ENCODE measurements around the gene HK1.

Gene HK1

DNA sequence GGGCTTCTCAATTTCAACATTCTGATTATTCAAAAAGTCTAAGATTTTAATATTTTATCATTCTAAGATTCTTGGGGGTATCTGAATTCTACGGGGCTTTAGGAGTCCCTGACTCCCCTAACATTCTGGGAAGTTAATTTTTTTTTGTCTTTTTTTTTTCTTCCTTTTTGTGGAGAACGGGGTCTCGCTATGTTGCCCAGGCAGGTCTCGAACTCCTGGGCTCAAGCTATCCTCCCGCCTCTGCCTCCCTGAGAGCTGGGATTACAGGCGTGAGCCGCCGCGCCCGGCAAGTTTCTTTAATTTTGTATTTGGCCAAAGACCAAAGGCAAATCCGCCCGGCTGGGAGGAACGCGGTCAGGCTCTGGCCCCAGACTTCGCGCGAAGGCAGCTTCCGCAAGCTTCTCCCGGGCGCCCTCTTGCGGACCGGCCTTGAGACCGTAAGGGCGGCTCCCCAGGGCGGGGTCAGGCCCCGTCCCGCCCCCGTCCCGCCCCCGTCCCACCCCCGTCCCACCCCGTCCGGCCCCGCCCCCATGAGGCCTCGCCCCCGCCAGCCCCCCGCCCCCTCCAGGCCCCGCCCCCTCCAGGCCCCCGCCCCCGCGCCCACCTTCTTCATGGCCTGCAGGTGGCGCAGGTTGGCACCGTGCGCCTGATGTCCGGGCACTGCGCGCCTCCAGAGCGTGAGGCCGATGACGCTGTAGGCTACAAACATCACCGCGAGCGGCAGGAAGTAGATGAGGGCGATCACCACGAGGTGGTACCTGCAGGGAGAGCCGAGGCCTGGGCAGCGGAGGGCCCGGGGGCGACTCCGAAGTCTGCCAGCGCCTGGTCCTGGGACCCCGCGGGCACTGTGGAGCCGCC, 130.3 kb downstream of the HK1 start:
- Histone ChIP-seq H3K36me3 (ENCODE audit: control insufficient read depth, insufficient read depth, low read length) (no peaks in the 10 kb centered on the region), H3K9me3 (ENCODE audit: control insufficient read depth, low read length) (no peaks in the 10 kb centered on the region), H3K4me1 (ENCODE audit: control insufficient read depth, insufficient read depth, low read length) (peaks cover 17% of the 10 kb centered on the region), H3K4me3 (ENCODE audit: insufficient read depth, low read depth, low read length) (peak overlapping the region; percentile 31), H3K27ac (ENCODE audit: insufficient read depth, low read depth, low read length, poor library complexity, severe bottlenecking) (no peak overlapping the region), H3K27me3 (ENCODE audit: control insufficient read depth, insufficient read depth, low read length, poor library complexity, severe bottlenecking) (peaks cover 5% of the 10 kb centered on the region)
- WGBS, 2 experiments, result 7 to 8% methylated on average over 58 to 60 of the region's 64 CpGs

DNA sequence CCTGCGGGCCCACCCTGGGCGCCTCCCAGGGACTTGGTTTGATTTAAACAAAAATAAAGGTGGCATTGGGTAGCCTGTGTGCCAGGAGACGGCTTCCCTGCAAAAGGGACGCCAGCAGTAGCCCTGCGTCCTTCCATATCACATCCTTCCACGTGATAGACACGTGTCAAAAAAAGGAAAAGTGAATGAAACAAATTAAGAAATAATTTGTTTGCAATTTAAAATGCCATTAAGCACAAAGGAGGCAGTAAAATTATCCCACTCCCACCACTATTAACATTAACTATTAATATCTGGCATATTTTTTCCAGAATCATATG, 130.8 kb downstream of the HK1 start:
- no peak overlapping the region for H3K27ac ChIP-seq (ENCODE audit: insufficient read depth, low read depth, low read length, poor library complexity, severe bottlenecking)
- peak overlapping the region; percentile 31 for H3K4me3 ChIP-seq (ENCODE audit: insufficient read depth, low read depth, low read length)
- no peaks in the 10 kb centered on the region for H3K36me3 ChIP-seq (ENCODE audit: control insufficient read depth, insufficient read depth, low read length)
- WGBS, 2 experiments, result 56 to 65% methylated on average over 5 to 7 of the region's 7 CpGs
- peaks cover 5% of the 10 kb centered on the region for H3K27me3 ChIP-seq (ENCODE audit: control insufficient read depth, insufficient read depth, low read length, poor library complexity, severe bottlenecking)
- H3K9me3 ChIP-seq (ENCODE audit: control insufficient read depth, low read length), result no peaks in the 10 kb centered on the region
- peaks cover 17% of the 10 kb centered on the region for H3K4me1 ChIP-seq (ENCODE audit: control insufficient read depth, insufficient read depth, low read length)

DNA sequence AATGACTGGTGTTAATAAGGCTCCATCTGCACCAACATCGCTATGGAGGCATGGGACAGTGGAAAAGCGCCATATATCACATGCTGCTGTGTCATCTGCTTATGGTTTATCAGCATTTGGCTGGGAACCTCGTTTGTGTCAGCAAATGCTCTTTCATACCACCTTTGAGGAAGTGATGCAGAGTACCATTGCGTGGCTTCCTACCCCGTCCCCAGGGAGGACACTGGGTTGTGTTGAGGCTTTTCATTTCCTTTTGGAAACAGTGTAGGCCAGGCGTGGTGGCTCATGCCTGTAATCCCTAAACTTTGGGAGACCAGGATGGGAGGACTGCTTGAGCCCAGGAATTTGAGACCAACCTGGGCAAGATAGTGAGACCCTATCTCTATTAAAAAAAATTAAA, 131.7 kb downstream of the HK1 start:
- 88 to 92% methylated on average over 6 of the region's 6 CpGs for WGBS, 2 experiments
- H3K4me3 ChIP-seq (ENCODE audit: insufficient read depth, low read depth, low read length), result no peak overlapping the region

DNA sequence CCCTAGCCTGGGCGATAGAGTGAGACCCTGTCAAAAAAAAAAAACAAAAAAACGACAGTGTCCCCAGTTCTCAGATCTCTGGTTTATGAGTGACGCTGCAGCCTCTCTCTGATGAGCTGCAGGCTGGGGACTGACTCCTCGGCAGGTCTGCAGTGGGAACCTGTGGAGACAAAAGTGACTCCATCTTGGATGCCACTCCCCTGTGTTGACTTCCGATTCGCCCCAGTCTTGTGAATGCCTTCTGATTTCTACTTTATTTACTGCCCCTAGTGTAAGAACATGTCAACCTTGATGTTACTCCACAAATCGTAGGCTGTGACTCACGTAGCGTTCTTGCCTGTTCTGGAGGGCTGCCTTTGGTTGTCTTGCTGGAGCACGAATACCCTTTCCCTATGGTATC, 132.2 kb downstream of the HK1 start:
- Histone ChIP-seq H3K4me1 (ENCODE audit: control insufficient read depth, insufficient read depth, low read length) (peaks cover 10% of the 10 kb centered on the region), H3K4me3 (ENCODE audit: insufficient read depth, low read depth, low read length) (no peak overlapping the region), H3K27me3 (ENCODE audit: control insufficient read depth, insufficient read depth, low read length, poor library complexity, severe bottlenecking) (peaks cover 5% of the 10 kb centered on the region), H3K36me3 (ENCODE audit: control insufficient read depth, insufficient read depth, low read length) (no peaks in the 10 kb centered on the region), H3K27ac (ENCODE audit: insufficient read depth, low read depth, low read length, poor library complexity, severe bottlenecking) (no peak overlapping the region), H3K9me3 (ENCODE audit: control insufficient read depth, low read length) (no peaks in the 10 kb centered on the region)
- WGBS, 2 experiments, result 92 to 93% methylated on average over 10 of the region's 10 CpGs

More for the DNA sequence above, 131.7 kb downstream of the HK1 start:
- Histone ChIP-seq H3K36me3 (ENCODE audit: control insufficient read depth, insufficient read depth, low read length) (no peaks in the 10 kb centered on the region), H3K4me1 (ENCODE audit: control insufficient read depth, insufficient read depth, low read length) (peaks cover 11% of the 10 kb centered on the region), H3K9me3 (ENCODE audit: control insufficient read depth, low read length) (no peaks in the 10 kb centered on the region), H3K27me3 (ENCODE audit: control insufficient read depth, insufficient read depth, low read length, poor library complexity, severe bottlenecking) (peaks cover 5% of the 10 kb centered on the region), H3K27ac (ENCODE audit: insufficient read depth, low read depth, low read length, poor library complexity, severe bottlenecking) (no peak overlapping the region)

DNA sequence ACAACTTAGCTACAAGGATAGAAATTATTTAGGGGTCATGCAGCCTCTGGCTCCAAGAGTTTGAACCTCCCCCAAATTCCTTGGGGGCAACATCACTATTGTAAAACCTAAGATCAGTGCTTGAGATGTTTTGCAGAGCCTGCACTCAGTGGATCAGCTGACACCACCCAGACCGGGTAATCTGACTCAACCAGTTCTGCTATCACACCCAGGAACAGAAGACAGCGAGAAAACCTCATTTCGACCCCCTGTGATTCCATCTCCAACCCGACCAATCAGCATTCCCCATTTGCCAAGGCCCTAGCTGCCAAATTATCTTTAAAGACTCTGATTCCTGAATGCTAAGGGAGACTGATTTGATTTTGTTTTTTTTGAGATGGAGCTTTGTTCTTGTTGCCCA, 133.2 kb downstream of the HK1 start:
- WGBS, 2 experiments, result 86 to 89% methylated on average over 4 of the region's 4 CpGs
- Histone ChIP-seq H3K4me1 (ENCODE audit: control insufficient read depth, insufficient read depth, low read length) (peaks cover 6% of the 10 kb centered on the region), H3K4me3 (ENCODE audit: insufficient read depth, low read depth, low read length) (no peak overlapping the region), H3K27ac (ENCODE audit: insufficient read depth, low read depth, low read length, poor library complexity, severe bottlenecking) (no peak overlapping the region), H3K27me3 (ENCODE audit: control insufficient read depth, insufficient read depth, low read length, poor library complexity, severe bottlenecking) (peaks cover 5% of the 10 kb centered on the region), H3K36me3 (ENCODE audit: control insufficient read depth, insufficient read depth, low read length) (no peaks in the 10 kb centered on the region), H3K9me3 (ENCODE audit: control insufficient read depth, low read length) (no peaks in the 10 kb centered on the region)

DNA sequence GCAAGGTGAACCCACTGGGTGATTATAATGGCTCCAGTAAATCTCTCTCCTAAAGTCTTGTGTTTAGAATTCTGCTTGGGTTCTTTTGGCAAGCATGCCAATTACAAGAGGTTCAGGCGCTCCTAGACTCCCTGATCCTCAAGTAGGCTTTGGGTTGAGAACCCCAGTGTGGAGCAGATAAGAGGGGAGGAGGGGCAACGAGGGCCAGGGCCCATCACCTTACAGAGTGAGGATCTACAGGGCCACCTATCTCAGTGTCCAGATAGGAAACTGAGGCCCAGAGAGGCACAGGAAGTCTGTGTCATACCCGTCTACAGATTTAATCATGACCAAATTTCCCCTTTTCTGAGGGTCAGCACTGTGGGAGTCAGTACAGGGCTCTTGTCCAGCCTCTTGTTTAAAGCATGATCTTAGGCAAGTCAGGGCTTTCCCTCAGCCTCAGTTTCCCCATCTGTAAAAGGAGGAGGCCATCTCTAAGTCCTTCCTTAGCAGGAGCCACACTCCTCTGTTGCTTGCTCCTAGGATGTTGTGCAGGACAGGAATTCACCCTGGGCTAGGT, 134.0 kb downstream of the HK1 start:
- H3K4me3 ChIP-seq (ENCODE audit: insufficient read depth, low read depth, low read length), result no peak overlapping the region
- peaks cover 5% of the 10 kb centered on the region for H3K27me3 ChIP-seq (ENCODE audit: control insufficient read depth, insufficient read depth, low read length, poor library complexity, severe bottlenecking)
- H3K27ac ChIP-seq (ENCODE audit: insufficient read depth, low read depth, low read length, poor library complexity, severe bottlenecking), result no peak overlapping the region
- no peaks in the 10 kb centered on the region for H3K36me3 ChIP-seq (ENCODE audit: control insufficient read depth, insufficient read depth, low read length)
- 85 to 95% methylated on average over 3 of the region's 3 CpGs for WGBS, 2 experiments
- H3K4me1 ChIP-seq (ENCODE audit: control insufficient read depth, insufficient read depth, low read length), result no peaks in the 10 kb centered on the region
- H3K9me3 ChIP-seq (ENCODE audit: control insufficient read depth, low read length), result no peaks in the 10 kb centered on the region

DNA sequence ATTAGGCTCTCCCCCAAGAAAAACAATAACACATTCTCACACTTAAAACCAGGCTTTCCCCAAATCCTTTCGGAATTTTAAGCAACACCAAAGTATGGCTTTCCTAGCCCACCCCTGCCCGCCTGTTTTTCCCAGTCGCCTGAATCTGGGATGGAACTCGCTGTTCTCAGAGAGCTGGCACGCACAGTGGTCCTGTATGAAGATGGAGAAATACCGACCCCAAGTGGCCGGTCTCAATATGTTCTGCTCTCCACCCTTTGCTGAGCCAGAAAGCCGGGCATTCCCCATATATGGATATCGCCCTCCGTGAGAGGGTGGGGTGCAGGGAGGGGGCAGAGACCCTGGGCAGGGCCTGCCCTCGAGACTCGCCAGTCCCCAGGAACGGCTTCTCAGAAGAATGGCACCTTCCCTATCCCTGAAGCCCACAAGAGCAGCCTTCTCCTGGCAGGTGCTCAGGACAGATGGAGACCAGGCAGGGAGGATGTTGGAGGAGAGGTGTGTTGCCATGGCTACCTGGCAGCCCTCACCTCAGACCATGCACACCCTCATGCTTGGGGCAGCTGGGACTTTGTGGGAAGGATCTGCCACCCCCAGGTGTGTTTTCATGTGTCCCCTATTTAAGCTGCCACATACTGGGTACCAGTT, 135.0 kb downstream of the HK1 start:
- Histone ChIP-seq H3K9me3 (ENCODE audit: control insufficient read depth, low read length) (no peaks in the 10 kb centered on the region), H3K4me1 (ENCODE audit: control insufficient read depth, insufficient read depth, low read length) (no peaks in the 10 kb centered on the region), H3K36me3 (ENCODE audit: control insufficient read depth, insufficient read depth, low read length) (no peaks in the 10 kb centered on the region), H3K27me3 (ENCODE audit: control insufficient read depth, insufficient read depth, low read length, poor library complexity, severe bottlenecking) (no peaks in the 10 kb centered on the region), H3K4me3 (ENCODE audit: insufficient read depth, low read depth, low read length) (no peak overlapping the region), H3K27ac (ENCODE audit: insufficient read depth, low read depth, low read length, poor library complexity, severe bottlenecking) (no peak overlapping the region)
- 8 to 9% methylated on average over 13 of the region's 13 CpGs for WGBS, 2 experiments

DNA sequence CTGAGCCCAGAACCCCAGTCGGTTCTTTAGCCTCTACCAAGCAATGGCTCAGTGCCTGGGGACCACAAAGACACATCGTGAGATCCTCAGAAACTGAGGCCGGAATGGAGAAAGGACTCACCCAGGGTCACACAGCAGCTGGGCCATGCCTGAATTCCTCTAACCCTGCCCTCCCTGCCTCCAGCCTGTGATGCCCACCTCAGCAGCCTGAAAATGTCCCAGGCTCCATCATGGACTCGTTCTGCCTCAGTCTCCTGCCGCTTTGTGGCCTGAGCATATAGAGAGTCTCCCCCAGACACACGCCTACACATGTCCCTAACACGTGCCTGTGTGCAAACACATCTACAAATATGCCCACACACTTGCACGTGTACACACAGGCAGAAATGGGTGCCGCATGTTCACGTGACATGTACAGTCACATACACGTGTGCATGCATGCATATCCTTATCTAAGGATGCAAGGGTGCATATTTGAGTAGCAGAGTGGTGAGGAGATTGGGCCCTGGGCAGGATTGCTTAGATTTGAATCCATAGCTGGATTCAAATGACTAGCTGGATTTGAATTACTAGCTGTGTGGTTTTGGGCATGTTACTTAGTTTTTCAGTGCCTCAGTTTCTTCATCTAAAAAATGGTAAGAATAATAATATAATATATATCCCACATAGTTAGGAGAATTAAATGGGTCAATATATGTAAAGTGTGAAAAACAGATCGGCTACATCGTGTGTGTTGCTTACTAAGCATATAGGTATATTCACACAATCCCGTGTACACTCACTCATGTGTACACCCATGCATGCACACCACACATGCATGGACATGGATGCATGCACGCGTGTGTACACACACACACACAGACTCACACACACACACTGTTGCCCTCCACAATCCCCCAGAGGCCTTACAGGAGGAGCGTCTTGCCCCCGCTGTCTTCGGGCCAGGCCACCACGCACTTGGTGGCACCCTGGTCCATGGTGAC, 136.0 kb downstream of the HK1 start:
- no peak overlapping the region for H3K4me3 ChIP-seq (ENCODE audit: insufficient read depth, low read depth, low read length)
- H3K27ac ChIP-seq (ENCODE audit: insufficient read depth, low read depth, low read length, poor library complexity, severe bottlenecking), result no peak overlapping the region
- 94% methylated on average over 18 to 20 of the region's 20 CpGs for WGBS, 2 experiments

DNA sequence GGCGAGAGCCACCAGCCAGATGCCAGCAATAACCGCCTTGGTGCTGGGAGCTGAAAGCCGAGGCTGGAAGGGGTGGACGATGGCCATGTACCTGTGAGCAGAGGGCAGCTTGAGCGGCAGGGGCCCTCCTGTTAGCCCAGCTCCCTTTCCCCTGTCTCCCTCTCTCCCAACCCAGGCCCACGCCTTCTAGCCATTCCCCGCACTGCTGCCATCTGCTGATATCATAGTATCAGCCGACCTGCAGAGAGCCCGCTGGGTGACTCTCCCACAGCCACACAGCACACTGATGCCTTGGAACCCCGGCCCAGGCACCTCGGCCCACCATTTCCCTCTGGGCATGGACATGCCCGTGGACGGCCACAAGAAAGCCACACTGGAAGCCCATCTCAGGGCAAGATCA, 136.8 kb downstream of the HK1 start:
- Histone ChIP-seq H3K36me3 (ENCODE audit: control insufficient read depth, insufficient read depth, low read length) (no peaks in the 10 kb centered on the region), H3K27ac (ENCODE audit: insufficient read depth, low read depth, low read length, poor library complexity, severe bottlenecking) (no peak overlapping the region), H3K9me3 (ENCODE audit: control insufficient read depth, low read length) (no peaks in the 10 kb centered on the region), H3K4me1 (ENCODE audit: control insufficient read depth, insufficient read depth, low read length) (no peaks in the 10 kb centered on the region), H3K27me3 (ENCODE audit: control insufficient read depth, insufficient read depth, low read length, poor library complexity, severe bottlenecking) (no peaks in the 10 kb centered on the region), H3K4me3 (ENCODE audit: insufficient read depth, low read depth, low read length) (no peak overlapping the region)
- WGBS, 2 experiments, result 87 to 90% methylated on average over 13 of the region's 13 CpGs

More for the DNA sequence above, 136.0 kb downstream of the HK1 start:
- Histone ChIP-seq H3K27me3 (ENCODE audit: control insufficient read depth, insufficient read depth, low read length, poor library complexity, severe bottlenecking) (no peaks in the 10 kb centered on the region), H3K9me3 (ENCODE audit: control insufficient read depth, low read length) (no peaks in the 10 kb centered on the region), H3K4me1 (ENCODE audit: control insufficient read depth, insufficient read depth, low read length) (no peaks in the 10 kb centered on the region), H3K36me3 (ENCODE audit: control insufficient read depth, insufficient read depth, low read length) (no peaks in the 10 kb centered on the region)

Measured in ectodermal cell (in vitro differentiated cells).